Right lobe of liver (tissue), 4 donors: ENCODE results near the gene TMEM131.

ENCODE experiments used
- CTCF ChIP-seq, 4 donors: fragments of 200-600 bp in 3 of 4; fragments of 450-650 bp in 1 of 4; IDR thresholded peaks; one replicate each; pipeline versions ENCODE4 v1.5.1 to v1.8.0; 2016 to 2022; ENCODE audit warnings: antibody characterized with exemption in 4 of 4, mild to moderate bottlenecking in 2 of 4
- POLR2A ChIP-seq: fragments of 450-650 bp; IDR thresholded peaks from one replicate; pipeline ENCODE4 v1.6.1; 2017; ENCODE audit warnings: antibody characterized with exemption, mild to moderate bottlenecking
- donor health status: DM: no; HTN: no; CAD: no.
- donor health status: DM: no; HTN: no; CAD: no.
- donor health status: DM: no; HTN: yes; CAD: no.

GRCh38 chr2:97981961-97982360, 13.8 kb downstream of the TMEM131 start:
- TF ChIP-seq CTCF (IDR thresholded peaks at IDR 0.05) (no peak), POLR2A (no peak)
